ENCODE data around the gene BAIAP3. TPM values are rescaled to one million over a fixed set of nuclear protein-coding genes. Genes with fewer than 3 reads are reported as not detected.

BAIAP3 gene
- total and polyA plus RNA-seq, 2 experiments from 2014 or later, result 5.2 to 13.0 TPM

DNA sequence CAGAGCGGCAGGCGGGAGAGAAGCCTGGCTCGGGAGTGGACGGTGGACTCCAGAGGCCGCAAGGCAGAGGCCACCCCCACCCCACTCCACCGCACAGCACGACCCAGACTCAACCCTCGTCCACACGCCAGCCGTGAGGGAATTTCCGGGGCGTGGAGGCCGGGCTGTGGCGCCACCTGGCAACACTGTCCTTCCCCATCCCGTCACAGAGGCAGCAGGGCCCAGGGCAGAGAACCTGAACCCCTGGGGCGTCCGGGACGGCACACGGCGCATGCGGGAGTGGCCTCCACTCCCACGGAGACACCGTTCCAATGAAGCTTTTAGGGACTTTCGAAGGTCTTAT lies 41.8 kb downstream of the BAIAP3 start:
- Histone ChIP-seq H3K27ac (ENCODE audit: low read depth) (no peak overlapping the region), H3K36me3 (ENCODE audit: insufficient read depth) (no peaks in the 10 kb centered on the region), H3K4me2 (no peak overlapping the region), H3F3A (replicated peaks; ENCODE audit: low read depth) (peaks cover 4% of the 10 kb centered on the region), H3K9me2 (ENCODE audit: insufficient read depth) (no peaks in the 10 kb centered on the region), H3K79me2 (replicated peaks; ENCODE audit: insufficient read depth) (peaks cover 25% of the 10 kb centered on the region), H3K4me1 (ENCODE audit: insufficient read depth) (peaks cover 16% of the 10 kb centered on the region), H4K20me1 (replicated peaks; ENCODE audit: insufficient read depth) (peaks cover 6% of the 10 kb centered on the region), H3K27me3 (ENCODE audit: insufficient read depth) (no peaks in the 10 kb centered on the region), H3K4me3 (no peak overlapping the region), H2AFZ (no peak overlapping the region)
- TF ChIP-seq, protein P1, sequence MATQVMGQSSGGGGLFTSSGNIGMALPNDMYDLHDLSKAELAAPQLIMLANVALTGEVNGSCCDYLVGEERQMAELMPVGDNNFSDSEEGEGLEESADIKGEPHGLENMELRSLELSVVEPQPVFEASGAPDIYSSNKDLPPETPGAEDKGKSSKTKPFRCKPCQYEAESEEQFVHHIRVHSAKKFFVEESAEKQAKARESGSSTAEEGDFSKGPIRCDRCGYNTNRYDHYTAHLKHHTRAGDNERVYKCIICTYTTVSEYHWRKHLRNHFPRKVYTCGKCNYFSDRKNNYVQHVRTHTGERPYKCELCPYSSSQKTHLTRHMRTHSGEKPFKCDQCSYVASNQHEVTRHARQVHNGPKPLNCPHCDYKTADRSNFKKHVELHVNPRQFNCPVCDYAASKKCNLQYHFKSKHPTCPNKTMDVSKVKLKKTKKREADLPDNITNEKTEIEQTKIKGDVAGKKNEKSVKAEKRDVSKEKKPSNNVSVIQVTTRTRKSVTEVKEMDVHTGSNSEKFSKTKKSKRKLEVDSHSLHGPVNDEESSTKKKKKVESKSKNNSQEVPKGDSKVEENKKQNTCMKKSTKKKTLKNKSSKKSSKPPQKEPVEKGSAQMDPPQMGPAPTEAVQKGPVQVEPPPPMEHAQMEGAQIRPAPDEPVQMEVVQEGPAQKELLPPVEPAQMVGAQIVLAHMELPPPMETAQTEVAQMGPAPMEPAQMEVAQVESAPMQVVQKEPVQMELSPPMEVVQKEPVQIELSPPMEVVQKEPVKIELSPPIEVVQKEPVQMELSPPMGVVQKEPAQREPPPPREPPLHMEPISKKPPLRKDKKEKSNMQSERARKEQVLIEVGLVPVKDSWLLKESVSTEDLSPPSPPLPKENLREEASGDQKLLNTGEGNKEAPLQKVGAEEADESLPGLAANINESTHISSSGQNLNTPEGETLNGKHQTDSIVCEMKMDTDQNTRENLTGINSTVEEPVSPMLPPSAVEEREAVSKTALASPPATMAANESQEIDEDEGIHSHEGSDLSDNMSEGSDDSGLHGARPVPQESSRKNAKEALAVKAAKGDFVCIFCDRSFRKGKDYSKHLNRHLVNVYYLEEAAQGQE (IDR thresholded peaks at IDR 0.05; ENCODE audit: unreplicated experiment), result no peak
- TF ChIP-seq STAT1 (IDR thresholded peaks at IDR 0.05; ENCODE audit: unreplicated experiment), result no peak
- TF ChIP-seq, protein P2, sequence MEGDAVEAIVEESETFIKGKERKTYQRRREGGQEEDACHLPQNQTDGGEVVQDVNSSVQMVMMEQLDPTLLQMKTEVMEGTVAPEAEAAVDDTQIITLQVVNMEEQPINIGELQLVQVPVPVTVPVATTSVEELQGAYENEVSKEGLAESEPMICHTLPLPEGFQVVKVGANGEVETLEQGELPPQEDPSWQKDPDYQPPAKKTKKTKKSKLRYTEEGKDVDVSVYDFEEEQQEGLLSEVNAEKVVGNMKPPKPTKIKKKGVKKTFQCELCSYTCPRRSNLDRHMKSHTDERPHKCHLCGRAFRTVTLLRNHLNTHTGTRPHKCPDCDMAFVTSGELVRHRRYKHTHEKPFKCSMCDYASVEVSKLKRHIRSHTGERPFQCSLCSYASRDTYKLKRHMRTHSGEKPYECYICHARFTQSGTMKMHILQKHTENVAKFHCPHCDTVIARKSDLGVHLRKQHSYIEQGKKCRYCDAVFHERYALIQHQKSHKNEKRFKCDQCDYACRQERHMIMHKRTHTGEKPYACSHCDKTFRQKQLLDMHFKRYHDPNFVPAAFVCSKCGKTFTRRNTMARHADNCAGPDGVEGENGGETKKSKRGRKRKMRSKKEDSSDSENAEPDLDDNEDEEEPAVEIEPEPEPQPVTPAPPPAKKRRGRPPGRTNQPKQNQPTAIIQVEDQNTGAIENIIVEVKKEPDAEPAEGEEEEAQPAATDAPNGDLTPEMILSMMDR (conservative IDR thresholded peaks at IDR 0.05; ENCODE audit: low read depth in 2 of 2), result no peak
- no peak for TF ChIP-seq EZH2phosphoT487 (IDR thresholded peaks at IDR 0.05; ENCODE audit: unreplicated experiment)
- no peak for TF ChIP-seq ZNF331 (CRISPR knock-in tag; IDR thresholded peaks at IDR 0.05; ENCODE audit: low read depth)
- TF ChIP-seq POLR2AphosphoS5 (IDR thresholded peaks at IDR 0.05; ENCODE audit: low read depth), result no peak
- no peak for TF ChIP-seq JUNB (IDR thresholded peaks at IDR 0.05; ENCODE audit: unreplicated experiment)
- TF ChIP-seq EZH2 (IDR thresholded peaks at IDR 0.05; ENCODE audit: low read depth, unreplicated experiment), result no peak
- no peak for TF ChIP-seq ZNF114 (CRISPR knock-in tag; IDR thresholded peaks at IDR 0.05)
- TF ChIP-seq, protein P3, sequence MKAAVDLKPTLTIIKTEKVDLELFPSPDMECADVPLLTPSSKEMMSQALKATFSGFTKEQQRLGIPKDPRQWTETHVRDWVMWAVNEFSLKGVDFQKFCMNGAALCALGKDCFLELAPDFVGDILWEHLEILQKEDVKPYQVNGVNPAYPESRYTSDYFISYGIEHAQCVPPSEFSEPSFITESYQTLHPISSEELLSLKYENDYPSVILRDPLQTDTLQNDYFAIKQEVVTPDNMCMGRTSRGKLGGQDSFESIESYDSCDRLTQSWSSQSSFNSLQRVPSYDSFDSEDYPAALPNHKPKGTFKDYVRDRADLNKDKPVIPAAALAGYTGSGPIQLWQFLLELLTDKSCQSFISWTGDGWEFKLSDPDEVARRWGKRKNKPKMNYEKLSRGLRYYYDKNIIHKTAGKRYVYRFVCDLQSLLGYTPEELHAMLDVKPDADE (IDR thresholded peaks at IDR 0.05), result no peak
- TF ChIP-seq, protein P4, sequence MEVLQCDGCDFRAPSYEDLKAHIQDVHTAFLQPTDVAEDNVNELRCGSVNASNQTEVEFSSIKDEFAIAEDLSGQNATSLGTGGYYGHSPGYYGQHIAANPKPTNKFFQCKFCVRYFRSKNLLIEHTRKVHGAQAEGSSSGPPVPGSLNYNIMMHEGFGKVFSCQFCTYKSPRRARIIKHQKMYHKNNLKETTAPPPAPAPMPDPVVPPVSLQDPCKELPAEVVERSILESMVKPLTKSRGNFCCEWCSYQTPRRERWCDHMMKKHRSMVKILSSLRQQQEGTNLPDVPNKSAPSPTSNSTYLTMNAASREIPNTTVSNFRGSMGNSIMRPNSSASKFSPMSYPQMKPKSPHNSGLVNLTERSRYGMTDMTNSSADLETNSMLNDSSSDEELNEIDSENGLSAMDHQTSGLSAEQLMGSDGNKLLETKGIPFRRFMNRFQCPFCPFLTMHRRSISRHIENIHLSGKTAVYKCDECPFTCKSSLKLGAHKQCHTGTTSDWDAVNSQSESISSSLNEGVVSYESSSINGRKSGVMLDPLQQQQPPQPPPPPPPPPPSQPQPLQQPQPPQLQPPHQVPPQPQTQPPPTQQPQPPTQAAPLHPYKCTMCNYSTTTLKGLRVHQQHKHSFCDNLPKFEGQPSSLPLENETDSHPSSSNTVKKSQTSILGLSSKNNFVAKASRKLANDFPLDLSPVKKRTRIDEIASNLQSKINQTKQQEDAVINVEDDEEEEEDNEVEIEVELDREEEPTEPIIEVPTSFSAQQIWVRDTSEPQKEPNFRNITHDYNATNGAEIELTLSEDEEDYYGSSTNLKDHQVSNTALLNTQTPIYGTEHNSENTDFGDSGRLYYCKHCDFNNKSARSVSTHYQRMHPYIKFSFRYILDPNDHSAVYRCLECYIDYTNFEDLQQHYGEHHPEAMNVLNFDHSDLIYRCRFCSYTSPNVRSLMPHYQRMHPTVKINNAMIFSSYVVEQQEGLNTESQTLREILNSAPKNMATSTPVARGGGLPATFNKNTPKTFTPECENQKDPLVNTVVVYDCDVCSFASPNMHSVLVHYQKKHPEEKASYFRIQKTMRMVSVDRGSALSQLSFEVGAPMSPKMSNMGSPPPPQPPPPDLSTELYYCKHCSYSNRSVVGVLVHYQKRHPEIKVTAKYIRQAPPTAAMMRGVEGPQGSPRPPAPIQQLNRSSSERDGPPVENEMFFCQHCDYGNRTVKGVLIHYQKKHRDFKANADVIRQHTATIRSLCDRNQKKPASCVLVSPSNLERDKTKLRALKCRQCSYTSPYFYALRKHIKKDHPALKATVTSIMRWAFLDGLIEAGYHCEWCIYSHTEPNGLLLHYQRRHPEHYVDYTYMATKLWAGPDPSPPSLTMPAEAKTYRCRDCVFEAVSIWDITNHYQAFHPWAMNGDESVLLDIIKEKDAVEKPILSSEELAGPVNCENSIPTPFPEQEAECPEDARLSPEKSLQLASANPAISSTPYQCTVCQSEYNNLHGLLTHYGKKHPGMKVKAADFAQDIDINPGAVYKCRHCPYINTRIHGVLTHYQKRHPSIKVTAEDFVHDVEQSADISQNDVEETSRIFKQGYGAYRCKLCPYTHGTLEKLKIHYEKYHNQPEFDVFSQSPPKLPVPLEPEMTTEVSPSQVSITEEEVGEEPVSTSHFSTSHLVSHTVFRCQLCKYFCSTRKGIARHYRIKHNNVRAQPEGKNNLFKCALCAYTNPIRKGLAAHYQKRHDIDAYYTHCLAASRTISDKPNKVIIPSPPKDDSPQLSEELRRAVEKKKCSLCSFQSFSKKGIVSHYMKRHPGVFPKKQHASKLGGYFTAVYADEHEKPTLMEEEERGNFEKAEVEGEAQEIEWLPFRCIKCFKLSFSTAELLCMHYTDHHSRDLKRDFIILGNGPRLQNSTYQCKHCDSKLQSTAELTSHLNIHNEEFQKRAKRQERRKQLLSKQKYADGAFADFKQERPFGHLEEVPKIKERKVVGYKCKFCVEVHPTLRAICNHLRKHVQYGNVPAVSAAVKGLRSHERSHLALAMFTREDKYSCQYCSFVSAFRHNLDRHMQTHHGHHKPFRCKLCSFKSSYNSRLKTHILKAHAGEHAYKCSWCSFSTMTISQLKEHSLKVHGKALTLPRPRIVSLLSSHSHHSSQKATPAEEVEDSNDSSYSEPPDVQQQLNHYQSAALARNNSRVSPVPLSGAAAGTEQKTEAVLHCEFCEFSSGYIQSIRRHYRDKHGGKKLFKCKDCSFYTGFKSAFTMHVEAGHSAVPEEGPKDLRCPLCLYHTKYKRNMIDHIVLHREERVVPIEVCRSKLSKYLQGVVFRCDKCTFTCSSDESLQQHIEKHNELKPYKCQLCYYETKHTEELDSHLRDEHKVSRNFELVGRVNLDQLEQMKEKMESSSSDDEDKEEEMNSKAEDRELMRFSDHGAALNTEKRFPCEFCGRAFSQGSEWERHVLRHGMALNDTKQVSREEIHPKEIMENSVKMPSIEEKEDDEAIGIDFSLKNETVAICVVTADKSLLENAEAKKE (CRISPR knock-in tag; IDR thresholded peaks at IDR 0.05), result no peak
- no peak for TF ChIP-seq CREB1 (CRISPR knock-in tag; IDR thresholded peaks at IDR 0.05; ENCODE audit: low read depth)
- no peak for TF ChIP-seq NANOG (IDR thresholded peaks at IDR 0.05; ENCODE audit: borderline replicate concordance)
- H3K9me3 Mint-ChIP-seq, result no peaks in the 10 kb centered on the region
- H3K36me3 Mint-ChIP-seq (ENCODE audit: low read depth), result peaks cover 7% of the 10 kb centered on the region; the same call in 1 of the 3 replicates
- H3K27ac Mint-ChIP-seq, result no peak overlapping the region
- peaks cover 14% of the 10 kb centered on the region for H3K27me3 Mint-ChIP-seq (ENCODE audit: insufficient read depth, low read depth, poor library complexity)
- no peak for DNase-seq (ENCODE audit: low spot score)
- H3K4me3 Mint-ChIP-seq, result no peak overlapping the region
- H3K4me1 Mint-ChIP-seq, result peaks cover 15% of the 10 kb centered on the region
- no peak for ATAC-seq

Measured in GM23338 (cell line).